GM04504 (cell line): Measurements from ENCODE around the gene BCAR1.

Experiments
- DNase-seq: peaks from one replicate; pipeline ENCODE4 v3.0.0-alpha.2; 2012; ENCODE audit warnings: low read depth

Gene BCAR1

DNA sequence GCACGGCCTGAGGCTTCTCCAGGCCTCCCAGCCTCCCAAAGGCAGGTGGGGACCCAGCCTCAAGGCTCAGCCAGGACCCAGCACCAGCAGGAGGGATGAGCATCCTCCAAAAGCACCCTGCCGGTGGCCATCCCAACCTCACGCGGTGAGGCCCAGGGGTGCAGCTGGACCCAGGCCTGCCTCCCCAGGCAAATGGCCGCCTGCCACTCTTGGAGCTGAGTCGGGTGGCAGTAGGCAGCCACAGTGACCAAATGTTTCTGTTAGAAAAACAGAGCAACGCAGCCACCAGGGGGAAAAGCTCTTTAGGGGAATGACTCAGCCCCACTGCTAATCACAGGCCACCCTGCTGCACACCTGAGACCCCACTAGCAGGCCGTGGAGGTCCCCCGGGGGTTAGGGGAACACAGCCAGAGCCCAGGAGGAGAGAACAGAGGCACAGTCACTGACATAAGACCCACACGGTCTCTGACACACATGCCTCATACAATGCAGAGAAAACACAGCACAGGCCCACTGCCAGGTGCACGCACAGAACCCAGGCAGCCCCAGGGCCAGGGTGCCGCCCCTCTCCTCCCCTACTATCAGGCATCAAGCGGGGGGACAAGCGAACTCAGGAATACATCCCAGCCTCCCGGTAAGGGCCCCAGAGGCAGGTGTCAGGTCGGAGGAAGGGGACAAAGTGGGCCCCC lies 12.4 kb downstream of the BCAR1 start:
- no peak for DNase-seq

DNA sequence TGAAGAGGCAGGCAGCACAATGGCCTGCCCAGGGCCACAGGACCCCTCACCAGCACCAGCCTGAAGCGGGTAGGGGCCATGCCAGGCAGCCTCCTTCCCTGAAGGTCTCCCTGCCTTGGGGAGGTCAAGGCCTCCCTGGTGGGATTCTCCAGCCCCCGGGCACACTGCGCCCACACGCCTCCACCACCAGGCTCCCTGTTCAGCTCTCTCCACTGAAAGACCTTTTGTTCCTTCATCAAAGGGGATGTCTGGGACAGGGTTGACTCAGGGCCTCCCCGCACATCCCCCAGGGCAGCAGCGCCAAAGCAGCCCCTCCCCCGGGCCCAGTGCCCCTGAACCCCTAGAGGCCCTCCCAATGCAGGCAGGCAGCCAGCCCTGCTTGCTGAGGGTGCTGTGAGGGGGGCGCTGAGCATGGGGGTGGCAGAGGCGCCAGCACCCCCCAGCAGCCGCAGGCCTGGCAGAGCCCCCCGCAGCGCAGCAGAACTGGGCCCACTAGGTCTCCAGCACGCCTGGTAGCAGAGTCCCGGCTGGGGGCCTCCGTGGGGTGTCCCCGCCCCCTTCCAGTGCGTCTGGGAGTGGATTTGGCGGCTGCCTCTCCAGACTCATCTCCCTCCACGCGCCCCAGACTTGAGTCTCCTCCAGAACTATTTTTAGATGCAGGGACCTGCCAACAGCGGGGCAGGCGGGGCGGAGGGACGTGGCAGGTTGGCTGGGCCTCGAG lies 13.1 kb downstream of the BCAR1 start:
- DNase-seq: peak; percentile 83

DNA sequence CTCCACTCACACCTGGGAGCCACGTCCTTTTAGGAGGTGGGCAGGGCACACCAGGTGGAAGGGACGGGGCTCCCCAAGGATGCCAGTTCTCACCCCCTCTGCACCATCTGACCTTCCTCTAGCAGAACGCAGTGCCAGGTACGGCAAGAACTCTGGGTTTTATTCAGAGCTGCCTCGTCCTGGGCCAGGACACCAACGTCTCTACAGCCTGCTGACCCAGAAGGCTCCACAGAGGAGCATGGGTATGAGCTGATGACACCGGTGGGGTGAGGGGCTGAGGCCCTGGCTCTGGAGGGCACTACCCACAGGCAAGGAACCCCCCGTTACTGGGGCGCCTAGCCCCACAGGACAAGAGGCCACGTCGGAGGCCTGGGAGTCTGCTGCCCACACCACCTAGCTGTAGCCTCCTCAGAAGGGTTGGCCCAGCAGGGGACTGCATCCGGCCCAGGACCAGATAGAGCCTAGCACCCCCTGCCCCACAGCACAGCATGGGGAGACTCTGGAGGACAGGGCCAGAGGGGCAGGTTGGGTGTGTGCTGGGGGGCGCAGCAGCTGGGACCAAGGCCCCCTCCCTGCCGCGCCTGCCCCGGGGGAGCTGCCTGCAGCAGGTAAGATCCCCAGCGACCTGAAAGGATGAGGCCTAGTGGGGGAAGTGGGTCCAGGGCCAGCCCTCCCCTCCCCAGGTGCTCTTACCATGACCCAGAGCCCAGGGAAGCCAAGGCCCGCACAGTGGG lies 13.9 kb downstream of the BCAR1 start:
- no peak for DNase-seq

DNA sequence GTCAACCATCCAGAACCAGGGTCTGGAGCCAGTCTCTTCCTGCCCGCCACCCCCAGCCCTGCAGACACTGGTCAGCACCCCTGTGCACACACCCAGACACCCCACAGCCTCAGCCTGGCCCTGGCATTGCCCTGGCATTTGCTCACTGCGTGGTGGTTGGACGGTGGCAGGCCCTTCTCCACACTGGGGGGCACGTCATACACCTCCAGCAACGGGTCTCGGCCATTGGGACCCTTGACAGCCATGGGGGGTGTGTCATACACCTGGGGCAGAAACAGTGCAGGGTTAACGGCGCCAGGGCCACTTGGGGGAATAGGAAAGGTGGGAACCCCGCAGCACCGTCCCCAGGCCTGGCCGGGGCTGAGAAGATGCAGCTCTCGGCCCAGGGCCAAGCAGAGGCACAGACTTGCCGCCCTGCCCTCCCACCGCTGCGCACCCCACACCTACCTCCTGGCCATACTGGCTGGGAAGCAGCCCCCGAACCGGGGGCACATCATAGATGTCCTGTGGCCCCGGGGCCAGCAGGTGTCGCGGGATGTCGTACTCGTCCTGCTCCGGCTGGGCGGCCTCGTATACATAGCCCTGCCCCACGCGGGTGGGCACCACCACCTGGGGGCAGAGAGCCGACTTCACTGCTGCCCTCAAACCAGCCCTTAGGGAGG lies 14.6 kb downstream of the BCAR1 start:
- DNase-seq: no peak

- DNase-seq: no peak
Observed at GRCh38 chr16:75236232-75236631, 15.2 kb downstream of the BCAR1 start.

GRCh38 chr16:75235721-75236193 lies 15.7 kb downstream of the BCAR1 start:
- no peak for DNase-seq

DNA sequence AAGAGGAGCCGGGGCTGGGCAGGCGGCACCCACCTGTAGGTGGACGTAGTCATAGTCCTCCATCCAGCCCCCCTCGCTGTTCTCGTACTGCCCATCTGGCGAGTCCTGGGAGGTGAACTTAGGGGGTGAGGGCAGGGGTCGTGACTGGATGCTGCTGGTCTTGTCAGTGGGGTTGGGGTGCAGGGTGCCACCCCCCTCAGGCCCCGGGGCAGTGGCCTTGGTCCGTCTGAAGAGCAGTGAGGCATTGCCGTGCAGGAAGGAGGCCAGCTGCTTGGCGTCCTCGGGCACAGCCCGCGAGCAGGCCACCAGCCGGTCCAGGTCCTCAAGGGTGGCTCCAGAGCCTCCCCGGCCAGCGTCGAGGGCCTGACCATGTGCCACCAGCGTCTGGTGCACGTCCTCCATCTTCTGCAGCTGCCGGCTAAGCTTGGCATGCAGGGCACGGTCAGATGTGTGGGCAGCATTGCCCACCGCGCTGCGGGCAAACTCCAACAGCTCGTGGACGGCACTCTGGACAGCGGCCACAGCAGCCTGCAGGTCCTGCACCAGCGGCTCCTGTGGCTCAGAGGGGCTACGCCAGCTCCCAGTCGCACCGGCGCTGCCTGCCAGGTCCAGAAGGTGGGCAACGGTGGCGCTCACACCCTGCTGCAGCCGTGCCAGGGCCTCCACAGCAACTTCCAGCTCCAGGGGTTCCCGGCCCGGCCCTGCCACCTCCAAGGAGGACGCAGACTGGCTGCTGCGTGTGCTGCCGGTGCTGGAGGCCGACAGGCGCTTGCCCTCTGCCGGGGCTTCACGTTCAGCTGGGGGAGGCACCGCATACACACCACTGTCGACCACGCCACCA lies 16.3 kb downstream of the BCAR1 start:
- no peak for DNase-seq

DNA sequence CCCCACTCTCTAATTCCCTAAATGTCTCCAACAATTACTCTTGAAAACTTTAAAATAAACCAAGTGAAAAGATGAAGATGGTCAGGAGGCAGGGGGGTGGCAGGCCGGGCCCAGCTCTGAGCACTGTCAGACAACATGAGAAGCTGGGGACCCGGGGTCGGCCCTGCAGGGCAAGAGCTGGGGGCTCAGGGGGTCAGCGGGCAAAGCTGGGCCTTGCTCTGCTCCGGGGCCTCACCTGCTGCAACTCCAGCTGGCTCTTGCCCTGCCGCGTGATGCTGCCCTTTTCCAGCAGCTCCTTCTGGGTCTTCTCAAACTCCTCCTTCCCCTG lies 17.8 kb downstream of the BCAR1 start:
- no peak for DNase-seq

DNA sequence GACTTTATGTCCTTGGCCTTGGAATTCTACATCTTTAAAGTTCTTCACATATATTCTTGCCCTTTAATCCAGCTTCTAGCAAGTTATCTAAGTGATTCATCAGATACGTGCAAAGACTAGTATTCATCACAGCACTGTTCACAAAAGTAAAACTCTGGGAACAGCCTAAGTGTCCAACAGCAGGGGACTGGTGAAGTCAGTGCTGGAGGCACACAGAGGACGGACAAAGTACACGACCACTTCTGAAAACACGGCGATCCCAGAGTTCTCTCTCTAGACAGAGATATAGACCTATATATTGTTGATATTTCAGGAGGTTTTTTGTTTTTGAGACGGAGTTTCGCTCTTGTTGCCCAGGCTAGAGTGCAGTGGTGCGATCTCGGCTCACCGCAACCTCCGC lies 19.9 kb downstream of the BCAR1 start:
- no peak for DNase-seq

DNA sequence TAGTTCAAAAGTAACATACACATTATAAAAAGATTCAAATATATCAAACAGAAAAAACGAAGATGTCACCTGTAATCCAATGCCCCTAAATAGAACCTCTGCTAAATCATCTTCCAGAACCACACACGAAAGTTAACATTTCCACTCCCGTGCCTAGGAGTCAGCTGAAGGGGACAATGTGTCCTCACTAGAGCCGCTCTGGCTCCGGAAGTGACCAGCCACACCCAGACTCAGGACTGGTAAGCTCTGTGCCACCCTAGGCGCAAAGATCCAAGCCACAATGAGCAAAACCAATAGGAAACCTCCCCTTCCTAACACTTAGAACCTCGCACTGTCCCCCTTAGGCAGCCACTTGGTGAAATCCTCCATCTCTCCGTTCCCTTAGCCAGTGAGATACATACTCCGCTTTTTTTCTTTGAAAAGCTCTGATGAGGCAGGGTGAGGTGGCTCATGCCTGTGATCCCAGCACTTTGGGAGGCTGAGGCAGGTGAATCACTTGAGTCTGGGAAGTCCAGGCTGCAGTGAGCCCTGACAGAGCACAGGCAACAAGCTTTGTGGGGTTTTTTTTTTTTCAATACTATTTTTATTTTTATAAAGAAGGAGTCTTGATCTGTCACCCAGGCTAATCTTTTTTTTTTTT lies 20.8 kb downstream of the BCAR1 start:
- no peak for DNase-seq

GRCh38 chr16:75229172-75230031 lies 22.0 kb downstream of the BCAR1 start:
- DNase-seq: no peak

DNA sequence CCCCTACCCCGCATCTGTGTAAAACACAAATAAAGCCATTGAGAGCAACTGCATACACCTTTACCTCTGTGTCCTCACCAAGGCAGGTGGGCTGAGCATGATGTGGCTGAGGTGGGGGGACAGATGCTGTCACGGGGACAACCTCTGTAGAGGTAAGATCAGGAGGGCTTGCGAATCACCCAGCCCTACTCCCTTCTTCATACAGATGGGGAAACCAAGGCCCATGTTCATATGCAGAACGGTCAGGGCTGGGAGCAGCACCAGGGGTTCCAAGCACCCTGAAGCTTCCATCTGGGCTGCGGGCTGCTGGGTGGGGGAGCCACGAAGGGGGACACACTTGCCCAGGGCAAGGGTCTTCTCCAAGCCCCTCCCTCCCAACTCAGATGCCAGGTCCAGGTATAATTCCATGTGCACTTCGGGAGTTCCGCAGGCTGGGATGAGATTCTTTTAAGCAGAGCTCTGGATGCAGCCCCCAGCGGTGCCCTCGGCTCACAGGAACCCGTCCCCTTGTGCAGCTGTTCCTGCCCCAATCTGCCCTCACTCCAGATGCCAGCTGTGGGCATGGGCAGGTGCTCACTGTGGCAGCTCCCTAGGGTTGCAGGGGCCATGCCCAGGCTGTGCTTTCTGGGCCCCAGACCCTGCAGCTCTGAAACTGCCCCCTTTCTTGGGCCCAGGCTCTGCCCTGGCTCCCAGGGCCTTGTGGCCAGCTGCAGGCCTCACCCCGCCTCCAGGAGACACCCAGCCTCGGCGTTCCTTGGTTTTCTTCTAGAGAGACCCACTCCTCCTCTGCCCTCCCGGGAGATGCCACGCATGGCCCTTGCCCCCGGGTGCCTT lies 23.1 kb downstream of the BCAR1 start:
- DNase-seq: no peak

- no peak for DNase-seq
Observed at GRCh38 chr16:75227361-75228142, 23.9 kb downstream of the BCAR1 start.

DNA sequence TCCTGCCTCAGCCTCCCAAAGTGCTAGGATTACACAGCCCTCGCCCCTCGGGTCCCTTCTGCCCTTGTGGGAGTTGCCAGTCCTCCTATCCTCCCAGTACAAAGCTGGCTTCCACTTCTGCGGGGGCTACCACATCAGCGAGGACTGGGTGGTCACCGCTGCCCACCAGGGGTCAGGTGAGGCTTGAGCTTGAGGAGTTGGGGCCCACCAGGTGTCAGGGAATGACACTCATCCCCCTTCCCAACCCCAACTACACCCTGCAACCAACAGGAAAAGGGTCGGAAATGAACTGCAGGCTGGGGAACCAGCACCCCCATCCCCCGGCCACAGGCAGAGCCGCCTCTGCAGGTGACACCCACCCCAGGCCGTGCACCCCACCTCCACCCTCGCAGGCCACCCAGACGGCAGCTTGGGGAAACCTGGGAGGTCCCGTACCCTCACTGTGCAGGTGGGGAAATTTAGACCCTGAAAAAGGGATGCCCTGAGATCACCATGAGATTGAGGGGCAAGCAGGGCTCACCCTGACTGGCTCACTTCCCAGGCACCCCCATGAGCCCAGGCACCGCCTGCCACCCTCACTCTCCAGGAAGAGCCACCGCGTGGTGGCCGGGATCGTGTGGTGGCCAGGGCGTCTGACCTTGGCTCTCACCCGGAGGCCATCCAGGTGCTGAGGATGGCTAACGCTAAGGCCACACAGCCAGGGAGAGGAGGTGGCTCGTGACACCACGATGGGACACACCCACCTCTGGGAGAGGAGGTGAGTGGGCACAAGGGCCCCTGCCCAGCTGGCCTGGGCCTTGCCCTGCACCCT lies 24.7 kb downstream of the BCAR1 start:
- no peak for DNase-seq

DNA sequence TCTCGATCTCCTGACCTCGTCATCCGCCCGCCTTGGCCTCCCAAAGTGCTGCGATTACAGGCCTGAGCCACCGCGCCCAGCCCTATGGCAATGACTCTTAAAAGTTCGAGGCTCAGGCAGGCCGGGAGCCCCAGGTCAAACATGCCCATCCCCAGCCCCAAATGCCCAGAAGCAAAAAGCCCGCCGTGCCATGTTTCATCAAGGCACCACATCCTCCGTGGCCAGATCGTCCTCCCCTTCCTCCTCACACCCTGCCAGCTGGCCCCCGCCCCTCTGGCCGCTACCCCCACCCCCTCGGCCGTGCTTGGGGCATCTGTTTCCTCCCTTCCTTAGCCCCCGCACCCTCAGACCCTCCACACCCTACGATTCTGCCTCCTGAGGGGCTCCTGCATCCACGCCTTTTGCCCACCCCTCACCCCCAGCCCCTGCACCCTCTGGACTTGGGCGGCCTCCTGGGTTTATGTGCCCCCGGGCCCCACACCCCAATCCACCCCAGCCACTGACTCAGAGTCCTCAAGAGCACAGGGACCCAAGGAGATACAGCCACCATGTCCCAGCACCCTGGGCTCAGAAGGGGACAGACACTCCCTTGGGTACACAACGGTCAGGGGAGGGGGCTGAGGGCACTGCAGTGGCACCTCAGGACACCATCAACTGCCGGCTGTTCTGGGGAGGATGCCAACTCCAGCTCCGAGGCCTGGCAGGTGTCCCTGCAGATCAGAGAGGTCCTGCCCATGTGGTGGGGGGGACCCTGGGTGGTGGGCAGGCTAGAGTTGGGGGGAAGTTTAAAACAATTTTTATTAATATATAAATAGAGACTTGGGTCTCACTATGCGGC lies 25.5 kb downstream of the BCAR1 start:
- no peak for DNase-seq

DNA sequence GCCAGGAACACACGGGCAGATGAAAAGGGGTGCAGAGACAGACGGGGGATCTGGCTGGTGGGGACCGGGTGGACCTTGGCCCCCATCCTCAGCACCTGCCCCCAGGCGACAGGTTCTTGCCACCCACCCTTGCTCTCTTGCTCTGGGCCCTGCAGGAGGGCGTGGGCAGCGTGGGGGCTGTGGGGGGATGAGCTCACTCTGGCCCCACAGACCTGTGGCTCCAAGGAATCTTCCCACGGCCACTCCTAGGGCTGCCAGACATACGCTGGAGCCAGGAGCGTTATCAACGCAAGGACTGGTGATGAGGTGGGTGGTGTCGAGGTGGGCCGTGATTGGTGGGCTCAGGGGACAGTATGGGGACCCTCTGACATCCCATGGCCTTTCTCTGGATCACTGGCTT lies 26.3 kb downstream of the BCAR1 start:
- DNase-seq: no peak
